ENCODE measurements around the gene DENND6A.

- TF ChIP-seq POLR2A (IDR thresholded peaks at IDR 0.05) (no peak), CTCF (IDR thresholded peaks at IDR 0.05) (no peak)
These were observed 75.1 kb downstream of the DENND6A start for GRCh38 chr3:57617739-57618138.

All from Peyer's patch (tissue), 4 donors.